ENCODE data around the gene PBX3. TPM values are rescaled to one million over a fixed set of nuclear protein-coding genes. Genes with fewer than 3 reads are reported as not detected.

PBX3 gene
- total and polyA plus RNA-seq, 9 of the 15 experiments (the other 6 are each of a cell fraction or from before 2014, with no cell fraction given): 0.14 to 5.8 (median 0.92) TPM

GRCh38 chr9:125984461-125984860 is 237.3 kb downstream of the PBX3 start:
- Histone ChIP-seq H3K79me2 (ENCODE audit: control insufficient read depth, insufficient read depth, low read length) (no peaks in the 10 kb centered on the region), H4K20me1 (replicated peaks; ENCODE audit: control insufficient read depth, insufficient read depth, low read length) (0 out of 2 replicates have a peak, but pooled peaks cover 3% of the 10 kb centered on the region), H3K4me1 (replicated peaks in 1 of 2; ENCODE audit: control insufficient read depth in 2 of 2, insufficient read depth in 2 of 2, low read length in 2 of 2) (no peaks in the 10 kb centered on the region), H3K27ac (ENCODE audit: extremely low read depth, low read depth, low read length) (no peak overlapping the region), H3K27me3 (ENCODE audit: control insufficient read depth in 2 of 2, insufficient read depth in 2 of 2, low read length in 2 of 2) (peaks cover 0 to 39% of the 10 kb centered on the region in 2 experiments; a peak in 2 of 5 replicates), H2AFZ (ENCODE audit: low read depth, low read length) (no peak overlapping the region), H3K4me2 (ENCODE audit: insufficient read depth, low read length) (no peak overlapping the region), H3K9me3 (replicated peaks; ENCODE audit: control insufficient read depth, insufficient read depth, low read depth, low read length) (no peaks in the 10 kb centered on the region), H3K36me3 (ENCODE audit: control insufficient read depth, insufficient read depth, low read length) (no peaks in the 10 kb centered on the region), H3K9ac (ENCODE audit: insufficient read depth in 1 of 2, low read depth in 2 of 2, low read length in 2 of 2) (no peak overlapping the region), H3K9me1 (ENCODE audit: control insufficient read depth, insufficient read depth, low read length) (no peaks in the 10 kb centered on the region), H3K4me3 (no peak overlapping the region)
- FAIRE-seq (no peak), DNase-seq (ENCODE audit: extremely low read depth in 1 of 4, low spot score in 3 of 4) (no peak), ATAC-seq (no peak)
- no CpG with 5 or more reads among the region's 2 CpGs for WGBS (ENCODE audit: insufficient coverage, low coverage, missing lambda C conversion rate)
- in situ Hi-C loops (cut with MboI): no loop called here
- intact Hi-C loops (cut with micrococcal nuclease): no loop called here
- CTCF ChIA-PET (ENCODE audit: low intra/inter-chr PET ratio): no interaction called here
- POLR2A ChIA-PET: no interaction called here
- BruUV-seq (replicated peaks): no TSS peak
- no peak for TF ChIP-seq NR2C1 (IDR thresholded peaks at IDR 0.05)
- TF ChIP-seq NR2C1 (tag; IDR thresholded peaks at IDR 0.05): no peak

- in situ Hi-C loops (cut with MboI): no loop called here
- no peak for TF ChIP-seq ZNF407 (IDR thresholded peaks at IDR 0.05; ENCODE audit: low read depth)
- no peak for TF ChIP-seq SAFB (IDR thresholded peaks at IDR 0.05; ENCODE audit: borderline replicate concordance, low read depth, low read length)
- no peak for TF ChIP-seq NR3C1 (CRISPR knock-in tag; IDR thresholded peaks at IDR 0.05)
- TF ChIP-seq C11orf30 (IDR thresholded peaks at IDR 0.05; ENCODE audit: low read depth): no peak
- TF ChIP-seq FOXJ2 (tag; IDR thresholded peaks at IDR 0.05): no peak
- no peak for TF ChIP-seq IFI16 (CRISPR knock-in tag; IDR thresholded peaks at IDR 0.05)
These were observed 238.2 kb downstream of the PBX3 start for GRCh38 chr9:125985142-125985997.

More at GRCh38 chr9:125985142-125985997, 238.2 kb downstream of the PBX3 start:
- Histone ChIP-seq H3K9ac (ENCODE audit: insufficient read depth in 1 of 2, low read depth in 2 of 2, low read length in 2 of 2) (no peak overlapping the region; a peak in 1 of 4 replicates), H3K9me1 (ENCODE audit: control insufficient read depth, insufficient read depth, low read length) (no peaks in the 10 kb centered on the region), H3K4me1 (replicated peaks in 1 of 2; ENCODE audit: control insufficient read depth in 2 of 2, insufficient read depth in 2 of 2, low read length in 2 of 2) (no peaks in the 10 kb centered on the region), H3K36me3 (ENCODE audit: control insufficient read depth, insufficient read depth, low read length) (no peaks in the 10 kb centered on the region), H3K27ac (ENCODE audit: extremely low read depth, low read depth, low read length) (no peak overlapping the region), H3K9me3 (replicated peaks; ENCODE audit: control insufficient read depth, insufficient read depth, low read depth, low read length) (no peaks in the 10 kb centered on the region), H4K20me1 (replicated peaks; ENCODE audit: control insufficient read depth, insufficient read depth, low read length) (0 out of 2 replicates have a peak, but pooled peaks cover 3% of the 10 kb centered on the region), H3K27me3 (ENCODE audit: control insufficient read depth in 2 of 2, insufficient read depth in 2 of 2, low read length in 2 of 2) (peaks cover 0 to 46% of the 10 kb centered on the region in 2 experiments; a peak in 2 of 5 replicates), H3K79me2 (ENCODE audit: control insufficient read depth, insufficient read depth, low read length) (no peaks in the 10 kb centered on the region), H3K4me2 (ENCODE audit: insufficient read depth, low read length) (no peak overlapping the region), H2AFZ (ENCODE audit: low read depth, low read length) (no peak overlapping the region), H3K4me3 (no peak overlapping the region)
- intact Hi-C loops (cut with micrococcal nuclease): no loop called here
- DNase-seq (ENCODE audit: extremely low read depth in 1 of 4, low spot score in 3 of 4) (no peak), ATAC-seq (no peak), FAIRE-seq (peak; percentile 61)
- ChIA-PET CTCF (ENCODE audit: low intra/inter-chr PET ratio) (no interaction called here), POLR2A (no interaction called here)
- no TSS peak for BruUV-seq (replicated peaks)
- 6% methylated on average over 14 of the region's 14 CpGs for WGBS (ENCODE audit: insufficient coverage, low coverage, missing lambda C conversion rate)
